K562 (cell line): Measurements from ENCODE around the gene PYGB. TPM values are rescaled to one million over a fixed set of nuclear protein-coding genes. Genes with fewer than 3 reads are reported as not detected.

Experiments used
- CBFA2T3 ChIP-seq: fragments of 450-650 bp; IDR thresholded peaks from 2 replicates; pipeline ENCODE4 v1.6.1; 2017
- DPF2 ChIP-seq: fragments of 450-650 bp; IDR thresholded peaks from 2 replicates; pipeline ENCODE4 v1.6.1; 2016
- JUN ChIP-seq, 2 experiments: sonication (generic) in 1 of 2; formaldehyde crosslinking in 1 of 2; IDR thresholded peaks; 2 replicates each; pipeline versions ENCODE4 v1.6.1 to v1.8.0; 2012 to 2022; ENCODE audit warnings: borderline replicate concordance in 2 of 2, mild to moderate bottlenecking in 2 of 2, improper control_type of control experiment in 1 of 2, low read depth in 1 of 2, low read length in 1 of 2, missing genetic modification reagents in 1 of 2
- NFE2 ChIP-seq: IDR thresholded peaks from 2 replicates; pipeline ENCODE4 v1.6.1; 2014; ENCODE audit warnings: antibody characterized with exemption, low read depth
- NR2F6 ChIP-seq: fragments of 450-650 bp; formaldehyde crosslinking; IDR thresholded peaks from 2 replicates; pipeline ENCODE4 v1.4.0; 2020; ENCODE audit warnings: mild to moderate bottlenecking
- PBX2 ChIP-seq, 2 experiments: IDR thresholded peaks in 1 of 2; conservative IDR thresholded peaks in 1 of 2; 2 replicates each; pipeline ENCODE4 v1.6.1; 2016; ENCODE audit warnings: low read depth in 2 of 2, mild to moderate bottlenecking in 1 of 2, missing compliant biosample characterization in 1 of 2, missing genetic modification characterization in 1 of 2, moderate library complexity in 1 of 2
- polyA plus RNA-seq, 8 experiments: library from polyadenylated mRNA; depleted of rRNA in 4 of 8; stranded (reverse) in 5 of 8; unstranded in 3 of 8; fragments of >200 nt; fragmentation: Nextera tagmentation in 2 of 8; fragmentation: Illumina TruSeq in 1 of 8; extraction: Ambion mirVana in 2 of 8; extraction: Trizol in 1 of 8; gene quantifications; 2 replicates each; pipeline versions ENCODE4 v1.2.1 to v1.2.3, GENCODE V29; 2011 to 2014; ENCODE audit warnings: inconsistent platforms in 1 of 8, missing spikeins in 1 of 8
- total RNA-seq, 7 experiments: library from RNA; depleted of rRNA in 6 of 7; stranded (reverse); fragments of >200 nt in 6 of 7; fragmentation: Illumina TruSeq in 2 of 7; extraction: Trizol in 2 of 7; gene quantifications; 2 replicates each; pipeline versions ENCODE4 v1.2.1 to v1.2.3, GENCODE V29; 2011 to 2021; ENCODE audit warnings: low replicate concordance in 1 of 7

The PYGB gene
- total and polyA plus RNA-seq, 9 of the 15 experiments (the other 6 are each of a cell fraction or from before 2014, with no cell fraction given), result 0.34 to 18.0 (median 9.8) TPM

- no peak for TF ChIP-seq PBX2 (CRISPR knock-in tag; IDR thresholded peaks at IDR 0.05; ENCODE audit: low read depth)
- no peak for TF ChIP-seq PBX2 (tag; conservative IDR thresholded peaks at IDR 0.05; ENCODE audit: low read depth)
- no peak for TF ChIP-seq NR2F6 (CRISPR knock-in tag)
- TF ChIP-seq JUN (IDR thresholded peaks at IDR 0.05; ENCODE audit: borderline replicate concordance, low read depth, low read length), result 0 out of 2 replicates have a peak, but pooled peaks have one; percentile 40
- no peak for TF ChIP-seq JUN (CRISPR knock-in tag; IDR thresholded peaks at IDR 0.05; ENCODE audit: borderline replicate concordance)
- peak; percentile 80 for TF ChIP-seq NFE2
- 0 out of 2 replicates have a peak, but pooled peaks have one; percentile 38 for TF ChIP-seq DPF2
- peak; percentile 46; the same call in 1 of the 2 replicates for TF ChIP-seq CBFA2T3
These were observed 20.5 kb upstream of the PYGB start (continued) for GRCh38 chr20:25227317-25227831.
